Right atrium auricular region (tissue), 2 donors: ENCODE results near the gene SFXN5. TPM values are rescaled to one million over a fixed set of nuclear protein-coding genes. Genes with fewer than 3 reads are reported as not detected.

Source experiments
- DNase-seq: peaks from one replicate; pipeline ENCODE4 v3.0.0-alpha.2; 2019; ENCODE audit warnings: low spot score
- H3K27ac ChIP-seq, 2 donors: fragments of 200-600 bp; sonication (generic); 1 replicate in 1 of 2; 2 replicates in 1 of 2; pipeline ENCODE4 v1.5.1; 2016 to 2019
- H3K27me3 ChIP-seq, 2 donors: fragments of 200-600 bp; sonication (generic); one replicate each; pipeline versions ENCODE4 v1.5.1 to v1.6.0; 2017 to 2019
- H3K36me3 ChIP-seq: fragments of 200-600 bp; sonication (generic); one replicate; pipeline ENCODE4 v1.5.1; 2016
- H3K4me1 ChIP-seq, 2 donors: fragments of 200-600 bp; sonication (generic); one replicate each; pipeline versions ENCODE4 v1.5.1 to v1.6.0; 2017 to 2019
- H3K4me3 ChIP-seq, 2 donors: fragments of 200-600 bp; sonication (generic); 1 replicate in 1 of 2; 2 replicates in 1 of 2; pipeline ENCODE4 v1.5.1; 2017 to 2019; ENCODE audit warnings: mild to moderate bottlenecking in 1 of 2, moderate library complexity in 1 of 2
- H3K9me3 ChIP-seq, 2 donors: fragments of 200-600 bp; sonication (generic); one replicate each; pipeline ENCODE4 v1.5.1; 2019
- total RNA-seq, 2 donors: library from RNA; depleted of rRNA; stranded (reverse); fragments of >200 nt; gene quantifications; one replicate each; pipeline ENCODE4 v1.1.0, GENCODE V29; 2016
- TF ChIP-seq, protein P1 (sequence below), 2 donors: fragments of 200-600 bp; sonication (generic); IDR thresholded peaks; one replicate each; pipeline ENCODE4 v1.5.1; 2019; ENCODE audit warnings: antibody characterized with exemption in 2 of 2

Gene SFXN5
- total RNA-seq, 2 donors from 2014 or later, result 4.5 to 5.8 TPM

DNA sequence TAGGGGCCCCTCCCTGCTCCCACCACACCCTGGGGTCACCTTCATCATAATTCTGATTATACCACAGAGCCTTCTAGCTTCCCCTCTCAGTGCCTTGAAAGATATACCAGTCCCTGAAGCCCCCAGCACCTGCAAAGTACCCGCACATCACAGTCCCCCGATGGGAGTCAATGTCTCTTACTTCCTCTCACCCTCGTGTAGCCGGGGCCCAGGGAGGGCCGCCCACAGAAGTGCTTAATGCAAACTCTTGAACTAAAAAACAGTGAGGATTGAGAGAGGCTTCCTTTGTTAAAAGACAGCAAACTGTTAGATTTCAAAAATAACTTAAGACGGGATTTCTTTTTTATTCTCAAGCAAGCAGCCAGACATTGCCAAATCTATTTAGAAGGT, 76.5 kb downstream of the SFXN5 start:
- Histone ChIP-seq H3K4me1 (peaks cover 0 to 7% of the 10 kb centered on the region in 2 donors), H3K9me3 (no peaks in the 10 kb centered on the region), H3K4me3 (no peak overlapping the region), H3K27me3 (no peaks in the 10 kb centered on the region), H3K36me3 (peaks cover 6% of the 10 kb centered on the region), H3K27ac (no peak overlapping the region)
- TF ChIP-seq, protein P1, sequence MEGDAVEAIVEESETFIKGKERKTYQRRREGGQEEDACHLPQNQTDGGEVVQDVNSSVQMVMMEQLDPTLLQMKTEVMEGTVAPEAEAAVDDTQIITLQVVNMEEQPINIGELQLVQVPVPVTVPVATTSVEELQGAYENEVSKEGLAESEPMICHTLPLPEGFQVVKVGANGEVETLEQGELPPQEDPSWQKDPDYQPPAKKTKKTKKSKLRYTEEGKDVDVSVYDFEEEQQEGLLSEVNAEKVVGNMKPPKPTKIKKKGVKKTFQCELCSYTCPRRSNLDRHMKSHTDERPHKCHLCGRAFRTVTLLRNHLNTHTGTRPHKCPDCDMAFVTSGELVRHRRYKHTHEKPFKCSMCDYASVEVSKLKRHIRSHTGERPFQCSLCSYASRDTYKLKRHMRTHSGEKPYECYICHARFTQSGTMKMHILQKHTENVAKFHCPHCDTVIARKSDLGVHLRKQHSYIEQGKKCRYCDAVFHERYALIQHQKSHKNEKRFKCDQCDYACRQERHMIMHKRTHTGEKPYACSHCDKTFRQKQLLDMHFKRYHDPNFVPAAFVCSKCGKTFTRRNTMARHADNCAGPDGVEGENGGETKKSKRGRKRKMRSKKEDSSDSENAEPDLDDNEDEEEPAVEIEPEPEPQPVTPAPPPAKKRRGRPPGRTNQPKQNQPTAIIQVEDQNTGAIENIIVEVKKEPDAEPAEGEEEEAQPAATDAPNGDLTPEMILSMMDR (IDR thresholded peaks at IDR 0.05), result no peak
- DNase-seq, result no peak

DNA sequence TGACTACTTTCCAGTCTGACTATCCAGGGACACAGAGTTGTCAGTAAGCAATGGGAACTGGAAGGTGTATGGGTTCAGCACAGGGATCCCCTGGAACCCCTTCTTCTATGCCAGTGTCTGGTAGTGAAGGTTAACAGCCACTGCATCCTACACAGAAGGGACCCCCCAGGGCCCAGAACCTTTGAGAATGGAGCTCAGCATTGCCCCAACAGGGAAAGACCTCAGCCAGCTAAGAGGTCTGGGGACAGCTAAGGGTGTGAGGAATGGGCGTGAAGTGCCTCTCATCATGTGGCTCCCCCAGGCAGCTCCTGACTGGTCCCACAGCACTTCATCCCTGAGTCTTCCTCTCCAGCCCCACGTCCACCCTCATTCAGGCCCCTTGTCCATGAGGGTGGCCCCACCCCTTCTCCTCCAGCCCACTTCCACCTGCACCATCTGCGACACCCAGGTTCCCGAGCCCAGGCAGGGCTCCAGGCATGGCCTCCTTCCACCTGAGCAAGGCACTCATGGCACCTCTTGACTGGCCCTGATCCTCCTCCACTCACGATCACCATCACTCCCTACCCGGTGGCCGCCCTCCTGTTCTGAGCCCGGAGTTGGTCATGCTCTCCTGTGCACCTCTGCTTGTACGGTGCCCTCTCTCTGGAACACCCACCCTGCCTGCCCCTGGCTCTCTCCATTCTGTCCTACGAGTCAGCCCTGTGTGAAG, 77.1 kb downstream of the SFXN5 start:
- Histone ChIP-seq H3K27ac (no peak overlapping the region), H3K9me3 (no peaks in the 10 kb centered on the region), H3K4me3 (no peak overlapping the region), H3K4me1 (peaks cover 0 to 13% of the 10 kb centered on the region in 2 donors), H3K27me3 (no peaks in the 10 kb centered on the region), H3K36me3 (peaks cover 6% of the 10 kb centered on the region)
- TF ChIP-seq, protein P1 (IDR thresholded peaks at IDR 0.05), result no peak
- peak; percentile 54 for DNase-seq

DNA sequence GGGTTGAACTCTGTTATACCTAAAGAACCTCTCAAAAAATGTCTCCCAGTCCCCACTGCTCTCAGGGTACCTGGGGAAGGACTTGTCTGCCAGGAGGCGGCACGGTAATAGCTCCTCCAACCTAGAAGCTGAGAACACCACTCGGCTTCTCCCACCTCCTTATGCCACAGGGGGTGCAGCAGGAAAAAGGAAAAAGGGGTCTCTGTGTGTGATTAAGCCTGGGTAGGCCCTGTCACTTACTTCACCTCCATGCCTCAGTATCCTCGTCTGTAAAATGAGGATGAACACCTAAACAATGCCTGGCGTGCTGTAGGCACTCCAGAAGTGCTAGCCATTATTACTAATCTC, 77.6 kb downstream of the SFXN5 start:
- TF ChIP-seq, protein P1 (IDR thresholded peaks at IDR 0.05), result no peak
- DNase-seq, result no peak
- no peak overlapping the region for H3K27ac ChIP-seq
- H3K27me3 ChIP-seq, result no peaks in the 10 kb centered on the region
- peaks cover 0 to 14% of the 10 kb centered on the region in 2 donors for H3K4me1 ChIP-seq
- H3K4me3 ChIP-seq, result no peak overlapping the region
- H3K36me3 ChIP-seq, result peaks cover 6% of the 10 kb centered on the region
- H3K9me3 ChIP-seq, result no peaks in the 10 kb centered on the region

DNA sequence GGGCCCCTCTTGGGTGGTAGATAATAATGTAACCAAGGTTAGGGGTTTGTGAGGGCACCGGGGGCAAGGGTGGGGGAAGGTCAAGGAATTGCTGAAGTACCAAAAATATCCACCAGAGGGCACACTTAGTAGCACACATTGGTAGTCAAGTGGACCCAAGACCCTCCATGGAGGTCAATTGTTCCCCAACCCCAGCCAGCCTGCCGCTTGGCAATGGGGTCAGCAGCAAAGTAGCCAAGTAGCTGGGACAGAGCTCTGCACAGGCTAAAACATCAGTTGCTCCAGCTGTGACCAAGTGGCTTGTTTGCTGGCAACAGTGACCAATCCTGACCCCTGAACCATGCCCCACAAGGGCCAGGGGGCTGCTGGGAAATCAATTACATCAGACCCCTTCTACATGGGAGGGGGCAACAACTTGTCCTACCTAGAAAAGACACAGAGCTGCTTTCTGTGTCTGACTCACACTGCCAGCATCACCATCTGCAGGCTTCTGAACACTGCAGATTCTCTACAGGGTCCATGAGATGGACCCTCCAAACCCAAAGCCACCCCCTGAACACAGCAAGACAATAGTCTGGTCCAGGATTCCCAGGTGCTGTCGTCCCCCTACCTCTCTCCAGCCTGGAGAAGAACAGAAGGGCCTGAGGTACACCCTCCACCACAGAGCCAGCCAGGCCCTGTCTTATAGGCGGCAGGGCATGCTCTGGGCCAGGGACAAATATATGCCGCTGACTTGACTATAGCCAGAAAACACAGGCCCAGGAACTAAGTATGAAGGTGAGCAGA, 78.2 kb downstream of the SFXN5 start:
- Histone ChIP-seq H3K4me1 (peaks cover 0 to 14% of the 10 kb centered on the region in 2 donors), H3K27me3 (no peaks in the 10 kb centered on the region), H3K36me3 (peaks cover 6% of the 10 kb centered on the region), H3K27ac (no peak overlapping the region), H3K4me3 (no peak overlapping the region), H3K9me3 (no peaks in the 10 kb centered on the region)
- DNase-seq, result peak; percentile 56
- TF ChIP-seq, protein P1 (IDR thresholded peaks at IDR 0.05), result peak; percentile 64 to 88

DNA sequence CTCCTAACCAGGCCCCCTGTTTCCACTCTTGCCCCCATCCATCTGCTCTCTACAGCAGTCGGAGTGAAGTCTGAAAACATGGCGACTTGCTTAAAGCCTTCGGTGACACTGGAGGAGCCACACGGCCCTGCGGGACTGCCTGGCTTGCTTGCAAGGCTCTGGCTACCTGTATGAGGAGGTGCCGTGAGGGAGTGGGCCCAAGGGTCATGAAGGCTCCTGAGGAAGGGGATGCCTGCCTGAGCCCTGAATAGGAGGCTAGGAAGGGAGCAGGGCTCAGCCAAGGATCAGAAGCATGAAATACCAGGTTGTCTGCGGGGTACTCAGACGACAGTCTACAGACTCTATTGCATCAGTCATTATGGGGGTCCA, 78.8 kb downstream of the SFXN5 start:
- Histone ChIP-seq H3K27ac (no peak overlapping the region), H3K4me1 (peaks cover 0 to 14% of the 10 kb centered on the region in 2 donors), H3K9me3 (no peaks in the 10 kb centered on the region), H3K36me3 (peaks cover 4% of the 10 kb centered on the region), H3K27me3 (no peaks in the 10 kb centered on the region), H3K4me3 (no peak overlapping the region)
- DNase-seq, result peak; percentile 34
- TF ChIP-seq, protein P1 (IDR thresholded peaks at IDR 0.05), result no peak
